Astrocyte of the cerebellum (primary cell): ENCODE measurements around the gene TMED9.

Experiments used
- DNase-seq: peaks from one replicate; pipeline ENCODE4 v3.0.0-alpha.2; 2011; ENCODE audit warnings: low read depth
- H3K4me3 ChIP-seq: 2 replicates; pipeline ENCODE4 v1.5.1; 2011; ENCODE audit warnings: mild to moderate bottlenecking, low read depth, low read length, moderate library complexity
- in situ Hi-C: cut with HindIII; loops from 2 replicates; pipeline ENCODE4 v1.10.0; 2017; ENCODE audit warnings: low sequenced_read_pairs
- TF ChIP-seq, protein P1 (sequence below): IDR thresholded peaks from 2 replicates; pipeline ENCODE4 v1.5.1; 2012; ENCODE audit warnings: low read length, low read depth, moderate library complexity, mild to moderate bottlenecking; ENCODE audit errors: missing control alignments

Gene TMED9

DNA sequence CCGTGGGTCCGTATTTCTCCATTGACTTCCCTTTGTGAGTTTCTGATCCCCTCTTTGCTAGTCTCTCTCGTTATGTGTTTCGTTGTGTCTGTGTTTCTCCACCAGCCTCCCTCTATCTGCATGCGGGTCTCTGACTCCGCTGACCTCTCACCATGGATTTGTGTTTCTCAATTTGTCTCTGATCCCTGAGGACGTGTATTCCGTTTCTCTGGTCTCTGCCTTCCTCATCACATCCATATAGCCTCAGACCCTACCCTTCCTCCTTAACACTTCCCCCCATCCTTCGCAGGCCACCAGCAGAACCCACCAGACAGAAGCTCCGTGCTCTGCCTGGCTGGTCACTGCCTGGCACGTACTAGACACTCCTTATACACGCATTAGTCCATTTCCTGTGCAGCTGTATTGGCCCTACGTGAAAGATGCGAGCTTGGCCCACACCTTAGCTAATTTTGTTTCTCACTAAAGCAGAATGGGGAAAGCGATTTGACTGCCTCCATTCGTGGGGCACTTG, 8.6 kb downstream of the TMED9 start:
- H3K4me3 ChIP-seq, result peak overlapping the region; percentile 81
- in situ Hi-C loops, result no loop called here
- DNase-seq, result no peak
- TF ChIP-seq, protein P1, sequence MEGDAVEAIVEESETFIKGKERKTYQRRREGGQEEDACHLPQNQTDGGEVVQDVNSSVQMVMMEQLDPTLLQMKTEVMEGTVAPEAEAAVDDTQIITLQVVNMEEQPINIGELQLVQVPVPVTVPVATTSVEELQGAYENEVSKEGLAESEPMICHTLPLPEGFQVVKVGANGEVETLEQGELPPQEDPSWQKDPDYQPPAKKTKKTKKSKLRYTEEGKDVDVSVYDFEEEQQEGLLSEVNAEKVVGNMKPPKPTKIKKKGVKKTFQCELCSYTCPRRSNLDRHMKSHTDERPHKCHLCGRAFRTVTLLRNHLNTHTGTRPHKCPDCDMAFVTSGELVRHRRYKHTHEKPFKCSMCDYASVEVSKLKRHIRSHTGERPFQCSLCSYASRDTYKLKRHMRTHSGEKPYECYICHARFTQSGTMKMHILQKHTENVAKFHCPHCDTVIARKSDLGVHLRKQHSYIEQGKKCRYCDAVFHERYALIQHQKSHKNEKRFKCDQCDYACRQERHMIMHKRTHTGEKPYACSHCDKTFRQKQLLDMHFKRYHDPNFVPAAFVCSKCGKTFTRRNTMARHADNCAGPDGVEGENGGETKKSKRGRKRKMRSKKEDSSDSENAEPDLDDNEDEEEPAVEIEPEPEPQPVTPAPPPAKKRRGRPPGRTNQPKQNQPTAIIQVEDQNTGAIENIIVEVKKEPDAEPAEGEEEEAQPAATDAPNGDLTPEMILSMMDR, result no peak

DNA sequence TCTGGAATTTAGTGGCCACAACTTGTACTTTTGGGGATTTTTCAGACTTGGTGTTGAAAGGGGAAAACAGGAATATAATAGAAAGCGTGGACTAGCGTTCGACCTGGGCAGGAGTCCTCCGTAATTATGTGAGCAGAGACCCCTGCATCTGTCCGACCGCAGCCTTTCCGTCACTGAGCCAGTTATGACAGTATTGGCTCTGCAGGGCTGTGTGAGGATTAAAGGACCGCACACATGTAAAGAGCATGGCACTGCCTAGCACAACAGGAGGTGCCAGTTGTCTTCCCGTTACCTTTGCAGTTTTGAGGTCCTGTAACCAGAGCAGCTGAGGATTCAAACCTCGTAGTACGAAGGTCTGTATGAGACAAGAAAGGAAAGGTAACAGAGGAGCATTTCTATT, 9.1 kb downstream of the TMED9 start:
- peak overlapping the region; percentile 81 for H3K4me3 ChIP-seq
- TF ChIP-seq, protein P1, result no peak
- in situ Hi-C loops, result no loop called here
- DNase-seq, result no peak

DNA sequence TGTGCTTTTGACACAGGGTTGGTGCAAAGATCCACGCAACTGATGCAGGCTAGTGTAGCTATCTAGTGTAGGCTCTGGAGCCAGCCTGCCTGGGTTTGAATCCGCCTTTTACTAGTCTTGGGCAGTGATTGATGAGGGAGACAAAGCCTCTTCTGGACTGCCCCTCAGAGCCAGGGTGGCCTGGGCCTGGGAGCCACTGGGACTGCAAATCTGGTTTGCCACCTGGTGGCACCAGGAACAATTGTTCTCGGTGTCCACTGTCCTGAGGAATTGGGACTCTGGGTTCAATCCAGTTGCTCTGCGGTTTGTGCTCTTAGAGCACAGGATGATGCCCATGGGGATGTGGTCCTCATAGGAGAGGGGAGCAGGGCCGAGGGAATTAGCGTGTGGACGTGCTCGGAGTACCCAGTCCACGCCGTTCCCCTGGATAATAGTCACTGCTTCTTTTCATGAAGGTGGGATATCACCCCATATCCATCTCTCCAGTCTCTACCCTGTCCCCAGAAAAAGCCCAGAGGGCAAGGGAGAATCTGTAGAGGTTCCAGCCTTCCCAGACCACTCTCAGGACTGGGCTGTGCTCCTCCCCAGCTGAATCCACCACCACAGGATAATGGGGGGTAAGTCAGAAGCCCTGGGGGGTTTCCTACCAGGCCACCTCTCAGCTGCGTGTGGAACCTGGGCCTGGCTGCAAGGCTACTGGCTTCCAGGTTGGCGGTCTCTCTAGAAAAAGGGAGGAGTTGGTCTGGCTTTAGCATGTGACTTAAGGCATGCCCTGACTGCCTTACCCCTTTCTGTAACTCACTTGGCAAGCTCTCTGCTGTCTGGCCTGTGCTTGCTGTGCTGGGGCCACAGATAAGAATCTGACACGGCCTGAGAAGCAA, 9.8 kb downstream of the TMED9 start:
- TF ChIP-seq, protein P1, result no peak
- no peak for DNase-seq
- no peak overlapping the region for H3K4me3 ChIP-seq
- in situ Hi-C loops, result no loop called here

DNA sequence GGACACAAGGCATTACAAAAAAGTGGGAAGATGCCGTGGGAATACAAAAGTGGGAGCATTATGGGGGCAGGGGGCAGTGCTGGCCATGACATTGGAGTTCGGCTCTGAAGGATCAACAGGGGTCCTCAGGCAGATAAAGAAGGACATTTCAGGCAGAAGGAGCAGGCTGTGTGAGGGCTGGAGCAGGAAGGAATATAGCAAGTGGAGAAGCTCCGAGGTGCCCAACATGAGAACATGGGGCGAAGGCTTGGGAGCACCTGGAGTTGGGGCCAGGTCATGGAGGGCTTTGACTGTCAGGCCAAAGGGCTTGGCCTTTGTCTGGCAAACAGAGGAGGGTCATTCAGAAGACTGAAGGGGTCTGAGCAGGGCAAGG, 10.4 kb downstream of the TMED9 start:
- in situ Hi-C loops, result no loop called here
- TF ChIP-seq, protein P1, result no peak
- no peak for DNase-seq
- no peak overlapping the region for H3K4me3 ChIP-seq

DNA sequence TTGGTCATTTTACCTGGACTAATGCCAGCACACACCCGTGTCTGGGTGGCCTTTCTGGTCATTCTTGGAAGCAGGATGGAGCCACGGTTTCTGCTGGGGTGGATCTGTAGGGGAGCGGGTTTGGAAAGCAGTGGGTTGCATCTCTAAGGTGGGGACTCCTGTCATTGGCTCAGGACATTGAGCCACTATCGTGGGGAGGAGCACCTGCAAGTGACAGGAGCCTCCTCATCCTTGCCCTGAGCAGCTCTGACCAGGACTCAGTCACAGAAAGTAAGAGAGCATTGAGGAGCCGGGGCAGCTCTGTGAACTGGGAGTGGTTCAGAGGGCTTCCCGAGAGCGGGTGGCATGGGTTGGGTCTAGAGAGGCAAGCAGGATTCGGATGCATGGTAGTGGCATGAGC, 11.6 kb downstream of the TMED9 start:
- TF ChIP-seq, protein P1, result no peak
- in situ Hi-C loops, result no loop called here
- no peak for DNase-seq
- no peak overlapping the region for H3K4me3 ChIP-seq

DNA sequence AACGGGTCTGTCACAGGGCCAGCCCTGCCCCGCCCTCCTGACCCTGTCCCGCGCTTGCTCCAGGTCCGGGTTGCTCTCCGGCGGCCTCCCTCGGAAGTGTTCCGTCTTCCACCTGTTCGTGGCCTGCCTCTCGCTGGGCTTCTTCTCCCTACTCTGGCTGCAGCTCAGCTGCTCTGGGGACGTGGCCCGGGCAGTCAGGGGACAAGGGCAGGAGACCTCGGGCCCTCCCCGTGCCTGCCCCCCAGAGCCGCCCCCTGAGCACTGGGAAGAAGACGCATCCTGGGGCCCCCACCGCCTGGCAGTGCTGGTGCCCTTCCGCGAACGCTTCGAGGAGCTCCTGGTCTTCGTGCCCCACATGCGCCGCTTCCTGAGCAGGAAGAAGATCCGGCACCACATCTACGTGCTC, 12.1 kb downstream of the TMED9 start:
- in situ Hi-C loops, result no loop called here
- H3K4me3 ChIP-seq, result no peak overlapping the region
- DNase-seq, result no peak
- TF ChIP-seq, protein P1, result no peak
